Activated CD4-positive, alpha-beta T cell treated with anti-CD3 and anti-CD28 coated beads, Interleukin-2, amount 10 ng/mL, durations not matched to agents 7 days and 5 days (primary cell): ENCODE measurements around the gene ENPP3. TPM values are rescaled to one million over a fixed set of nuclear protein-coding genes. Genes with fewer than 3 reads are reported as not detected.

Source experiments
- CTCF ChIA-PET: fragments of 350-600 bp; sonication (Branson Sonifier 250); formaldehyde crosslinking; loops from one replicate; lab custom pipeline; 2021; ENCODE audit warnings: antibody characterized with exemption; lab: Charles Lee
- POLR2A ChIA-PET: fragments of 350-600 bp; sonication (Branson Sonifier 250); formaldehyde crosslinking; loops from one replicate; lab custom pipeline; 2021; ENCODE audit warnings: antibody characterized with exemption; lab: Charles Lee
- DNase-seq: peaks from one replicate; pipeline ENCODE4 v3.0.0-alpha.2; 2020
- H3K27ac Mint-ChIP-seq: one replicate; pipeline ENCODE4 v1.8.0; 2021; ENCODE audit warnings: mild to moderate bottlenecking, moderate library complexity, mixed read lengths
- H3K27me3 Mint-ChIP-seq: one replicate; pipeline ENCODE4 v1.8.0; 2021; ENCODE audit warnings: mixed read lengths
- H3K36me3 Mint-ChIP-seq: one replicate; pipeline ENCODE4 v1.8.0; 2021; ENCODE audit warnings: low read depth, mixed read lengths
- H3K4me1 Mint-ChIP-seq: one replicate; pipeline ENCODE4 v1.8.0; 2021; ENCODE audit warnings: mixed read lengths
- H3K4me3 Mint-ChIP-seq: one replicate; pipeline ENCODE4 v1.8.0; 2021; ENCODE audit warnings: mild to moderate bottlenecking, moderate library complexity, mixed read lengths
- H3K9me3 Mint-ChIP-seq: one replicate; pipeline ENCODE4 v1.8.0; 2021; ENCODE audit warnings: mixed read lengths
- total RNA-seq, 2 experiments: library from RNA; stranded (reverse); gene quantifications; one replicate each; pipeline ENCODE4 v1.2.3, GENCODE V29; 2021

The ENPP3 gene
- under 1 TPM; 0.19 to 0.35 TPM for total RNA-seq

DNA sequence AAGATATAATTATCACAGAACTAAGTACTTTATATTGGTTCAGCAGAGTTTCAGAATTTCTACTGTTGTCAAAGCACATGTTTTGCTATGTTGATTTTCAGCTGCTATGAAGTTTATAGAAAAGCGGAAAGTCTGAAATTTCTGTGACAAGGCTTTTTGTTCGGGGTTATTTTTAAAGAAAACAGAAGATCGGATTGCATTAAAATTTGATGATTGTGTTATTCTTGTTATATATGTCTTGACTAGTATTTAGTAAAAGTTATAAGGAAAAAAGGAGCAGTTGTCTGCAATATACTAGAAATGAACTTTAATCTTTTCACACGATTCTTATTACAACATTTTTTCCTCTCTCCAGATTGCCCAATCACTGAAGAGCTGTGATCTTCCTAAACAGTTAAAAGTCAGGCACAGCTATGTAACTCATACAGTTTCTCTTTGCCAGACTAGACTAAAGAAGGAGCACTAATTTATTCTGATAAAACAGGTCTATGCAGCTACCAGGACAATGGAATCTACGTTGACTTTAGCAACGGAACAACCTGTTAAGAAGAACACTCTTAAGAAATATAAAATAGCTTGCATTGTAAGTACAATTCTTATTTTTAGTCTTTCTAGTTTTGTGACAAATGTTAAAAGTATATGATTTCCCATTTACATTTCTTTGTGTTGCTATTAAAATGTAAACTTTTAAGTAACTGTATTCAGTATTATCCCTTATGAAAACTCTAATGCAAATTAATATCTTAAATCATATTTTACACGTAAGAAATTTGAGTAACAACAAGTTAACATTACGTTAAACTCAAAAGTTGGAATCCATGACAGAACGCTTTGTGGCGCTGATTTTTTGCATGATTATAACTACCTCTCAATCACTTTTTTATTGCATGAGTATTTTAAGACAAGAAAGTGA lies at the start of gene ENPP3:
ENPP3 (plus strand) TSS at position 423 of the 913 bp plus-strand sequence; CDS start at position 506, 83 bp downstream.
- no peaks in the 10 kb centered on the region for H3K36me3 Mint-ChIP-seq
- no peaks in the 10 kb centered on the region for H3K27me3 Mint-ChIP-seq
- no peak within 1 kb of the TSS for H3K4me3 Mint-ChIP-seq
- H3K4me1 Mint-ChIP-seq = peaks cover 1% of the 10 kb centered on the region
- H3K9me3 Mint-ChIP-seq = no peaks in the 10 kb centered on the region
- no peak within 1 kb of the TSS for H3K27ac Mint-ChIP-seq
- CTCF ChIA-PET = interaction anchor here (5.0 kb wide), 1 partner anchor 8 kb away, joined by 44 read pairs; the partner anchor contains the start of gene MED23
- no peak for DNase-seq
- POLR2A ChIA-PET = no interaction called here

DNA sequence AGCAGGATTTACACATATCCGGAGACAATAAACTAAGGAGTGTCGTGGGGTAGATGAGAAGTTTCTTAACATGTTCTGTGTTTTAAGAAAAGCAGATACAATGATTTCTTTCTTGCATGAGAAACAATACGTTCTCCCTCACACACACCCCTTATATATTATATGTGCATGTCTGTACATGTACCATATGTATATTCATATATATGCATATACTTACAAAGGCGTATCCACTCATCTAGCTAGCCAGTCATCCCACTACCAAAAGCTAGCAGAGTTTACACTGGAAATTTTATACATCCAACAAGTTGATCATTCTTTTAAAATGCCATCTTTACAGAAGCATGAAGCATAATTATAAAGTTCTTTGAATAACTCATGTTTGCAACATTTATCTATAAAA lies 49.2 kb upstream of the ENPP3 start:
- POLR2A ChIA-PET = no interaction called here
- no peaks in the 10 kb centered on the region for H3K4me1 Mint-ChIP-seq
- H3K36me3 Mint-ChIP-seq = peaks cover 30% of the 10 kb centered on the region
- CTCF ChIA-PET = interaction anchor here (1.3 kb wide), 1 partner anchor 12 kb away, joined by 3 read pairs; no protein-coding TSS in a partner anchor
- no peak for DNase-seq
- no peak overlapping the region for H3K4me3 Mint-ChIP-seq
- no peak overlapping the region for H3K27ac Mint-ChIP-seq
- H3K9me3 Mint-ChIP-seq = no peaks in the 10 kb centered on the region
- no peaks in the 10 kb centered on the region for H3K27me3 Mint-ChIP-seq

- H3K9me3 Mint-ChIP-seq = no peaks in the 10 kb centered on the region
- no peaks in the 10 kb centered on the region for H3K4me1 Mint-ChIP-seq
- H3K27me3 Mint-ChIP-seq = no peaks in the 10 kb centered on the region
- peak overlapping the region; percentile 33 for H3K27ac Mint-ChIP-seq
- H3K4me3 Mint-ChIP-seq = no peak overlapping the region
- H3K36me3 Mint-ChIP-seq = peaks cover 33% of the 10 kb centered on the region
- CTCF ChIA-PET = no interaction called here
- POLR2A ChIA-PET = no interaction called here
- DNase-seq = no peak
Observed at GRCh38 chr6:131588643-131589042, 48.5 kb upstream of the ENPP3 start.

GRCh38 chr6:131592935-131593334 lies 44.2 kb upstream of the ENPP3 start:
- no peak overlapping the region for H3K4me3 Mint-ChIP-seq
- ChIA-PET CTCF (interaction anchor here (0.6 kb wide), 1 partner anchor 382 kb away, joined by 4 read pairs; no protein-coding TSS in a partner anchor), POLR2A (no interaction called here)
- no peaks in the 10 kb centered on the region for H3K4me1 Mint-ChIP-seq
- no peaks in the 10 kb centered on the region for H3K9me3 Mint-ChIP-seq
- peaks cover 41% of the 10 kb centered on the region for H3K36me3 Mint-ChIP-seq
- H3K27ac Mint-ChIP-seq = no peak overlapping the region
- no peak for DNase-seq
- H3K27me3 Mint-ChIP-seq = no peaks in the 10 kb centered on the region

DNA sequence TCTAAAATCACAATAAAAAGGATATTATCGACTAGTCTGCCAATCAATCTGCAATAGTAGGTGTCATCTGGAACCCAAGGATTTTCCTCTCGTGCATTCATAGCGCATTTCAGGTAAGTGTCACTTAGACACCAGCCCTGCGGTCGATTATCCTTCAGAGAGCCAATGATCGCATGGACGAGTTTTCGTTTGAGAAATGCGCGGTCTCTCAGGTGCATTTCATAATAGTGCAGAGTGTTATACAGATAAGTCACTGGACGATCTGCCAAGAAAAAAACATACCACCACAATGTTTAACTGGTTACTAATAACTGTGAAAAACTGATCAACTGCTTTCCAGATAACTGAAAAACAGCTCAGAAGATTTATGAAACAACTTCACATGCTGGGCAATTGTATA lies 43.0 kb upstream of the ENPP3 start:
- H3K4me1 Mint-ChIP-seq = no peaks in the 10 kb centered on the region
- no peaks in the 10 kb centered on the region for H3K9me3 Mint-ChIP-seq
- no peaks in the 10 kb centered on the region for H3K27me3 Mint-ChIP-seq
- peaks cover 42% of the 10 kb centered on the region for H3K36me3 Mint-ChIP-seq
- H3K27ac Mint-ChIP-seq = no peak overlapping the region
- DNase-seq = no peak
- ChIA-PET CTCF (no interaction called here), POLR2A (no interaction called here)
- H3K4me3 Mint-ChIP-seq = no peak overlapping the region

GRCh38 chr6:131597446-131597845 lies 39.7 kb upstream of the ENPP3 start:
- Mint-ChIP-seq H3K4me1 (no peaks in the 10 kb centered on the region), H3K27ac (no peak overlapping the region), H3K4me3 (no peak overlapping the region), H3K27me3 (no peaks in the 10 kb centered on the region), H3K36me3 (peaks cover 38% of the 10 kb centered on the region), H3K9me3 (no peaks in the 10 kb centered on the region)
- no peak for DNase-seq
- ChIA-PET POLR2A (no interaction called here), CTCF (interaction anchor here (2.1 kb wide), 1 partner anchor 30 kb away, joined by 10 read pairs; the partner anchor contains the start of gene MED23)

GRCh38 chr6:131600716-131601115 lies 36.4 kb upstream of the ENPP3 start:
- no peak for DNase-seq
- CTCF ChIA-PET = interaction anchor here (1.4 kb wide), 1 partner anchor 28 kb away, joined by 3 read pairs; the partner anchor contains the start of gene MED23
- Mint-ChIP-seq H3K27ac (no peak overlapping the region), H3K9me3 (no peaks in the 10 kb centered on the region), H3K4me1 (no peaks in the 10 kb centered on the region), H3K36me3 (peaks cover 31% of the 10 kb centered on the region), H3K4me3 (no peak overlapping the region), H3K27me3 (no peaks in the 10 kb centered on the region)
- POLR2A ChIA-PET = no interaction called here

- ChIA-PET CTCF (interaction anchor here (0.8 kb wide), 1 partner anchor 16 kb away, joined by 3 read pairs; no protein-coding TSS in a partner anchor), POLR2A (no interaction called here)
- DNase-seq = no peak
- Mint-ChIP-seq H3K9me3 (no peaks in the 10 kb centered on the region), H3K4me3 (no peak overlapping the region), H3K4me1 (no peaks in the 10 kb centered on the region), H3K27me3 (no peaks in the 10 kb centered on the region), H3K27ac (no peak overlapping the region), H3K36me3 (peaks cover 37% of the 10 kb centered on the region)
Observed at GRCh38 chr6:131602781-131603312, 34.3 kb upstream of the ENPP3 start.

GRCh38 chr6:131613296-131613925 lies 23.7 kb upstream of the ENPP3 start:
- Mint-ChIP-seq H3K27ac (no peak overlapping the region), H3K36me3 (peaks cover 46% of the 10 kb centered on the region), H3K4me1 (peaks cover 2% of the 10 kb centered on the region), H3K27me3 (no peaks in the 10 kb centered on the region), H3K4me3 (no peak overlapping the region), H3K9me3 (no peaks in the 10 kb centered on the region)
- ChIA-PET POLR2A (no interaction called here), CTCF (interaction anchor here (1.8 to 3.1 kb wide), 2 partner anchors 14 to 15 kb away, joined by 9 to 12 read pairs; partner anchors contain the start of gene MED23)
- DNase-seq = no peak

DNA sequence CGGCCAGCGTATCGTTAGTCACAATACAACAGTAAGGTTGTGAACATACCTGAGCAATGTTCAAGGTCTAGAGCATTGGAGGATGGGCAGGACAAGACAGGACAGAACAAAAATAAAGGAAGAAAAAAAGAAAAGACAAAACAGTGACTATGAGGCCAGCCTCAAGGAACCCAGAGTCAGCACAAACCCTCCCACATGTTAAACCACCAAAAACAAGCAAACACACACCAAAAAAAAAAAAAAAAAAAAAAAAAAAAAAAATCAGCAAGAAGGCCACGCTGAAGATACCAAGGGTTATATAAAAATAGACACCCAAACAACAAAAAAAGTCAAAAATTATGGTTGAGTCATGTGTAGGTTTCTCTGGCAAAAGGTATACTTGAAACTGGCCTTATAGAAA lies 21.8 kb upstream of the ENPP3 start:
- ChIA-PET POLR2A (no interaction called here), CTCF (interaction anchor here (1.8 kb wide), 1 partner anchor 12 kb away, joined by 9 read pairs; the partner anchor contains the start of gene MED23)
- no peaks in the 10 kb centered on the region for H3K27me3 Mint-ChIP-seq
- peaks cover 51% of the 10 kb centered on the region for H3K36me3 Mint-ChIP-seq
- no peak overlapping the region for H3K4me3 Mint-ChIP-seq
- H3K4me1 Mint-ChIP-seq = peaks cover 2% of the 10 kb centered on the region
- H3K9me3 Mint-ChIP-seq = no peaks in the 10 kb centered on the region
- no peak for DNase-seq
- no peak overlapping the region for H3K27ac Mint-ChIP-seq

DNA sequence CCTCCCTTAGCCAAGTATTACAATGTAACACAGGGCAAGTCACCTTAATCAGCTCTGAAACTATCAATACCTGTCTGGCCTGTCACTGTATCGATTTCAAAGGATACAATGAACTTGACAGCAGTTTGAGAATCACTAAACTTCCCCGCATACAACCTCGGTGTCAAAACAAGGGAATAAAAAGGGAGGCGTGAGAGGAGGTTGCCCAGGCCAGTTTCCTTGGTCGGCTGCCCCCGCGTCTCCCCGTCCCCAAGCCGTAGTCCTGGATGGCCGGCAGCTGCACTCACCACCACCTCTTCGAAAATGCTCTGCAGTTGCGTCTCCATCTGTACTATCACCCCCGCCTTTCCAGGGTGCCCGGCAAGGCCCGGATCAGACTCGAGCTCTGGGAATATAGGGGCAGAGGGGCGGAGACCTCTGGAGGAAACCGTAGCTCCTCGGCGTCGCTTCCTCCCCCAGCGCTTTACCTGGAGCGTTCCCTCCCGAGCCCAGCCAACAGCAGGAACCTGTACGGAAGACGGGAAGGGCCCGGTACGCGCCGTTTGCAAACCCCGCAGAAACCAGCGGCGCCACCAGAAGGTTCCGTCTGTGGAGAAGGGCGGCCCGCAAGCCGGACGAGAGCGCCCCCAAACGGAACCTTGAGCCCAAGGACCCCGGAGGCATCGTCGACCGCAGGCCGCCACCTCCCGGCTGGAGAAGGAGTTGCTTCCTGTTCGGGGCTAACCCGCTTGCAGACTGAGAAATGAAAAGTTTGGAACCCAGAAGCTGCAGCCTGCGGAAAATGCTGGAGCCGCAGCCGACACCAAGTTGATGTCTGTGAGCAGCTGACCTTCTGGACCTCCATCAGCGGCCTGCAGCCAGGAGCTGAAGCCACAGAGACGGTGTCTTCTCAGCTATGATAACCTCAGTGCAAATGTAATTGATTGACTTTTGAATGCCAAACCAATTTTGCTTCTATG lies 9.1 kb upstream of the ENPP3 start, which contains the start of gene MED23:
MED23 (minus strand) TSS at position 519 of the 959 bp plus-strand sequence; CDS start at position 326, 193 bp downstream.
- CTCF ChIA-PET = interaction anchor here (0.6 to 4.0 kb wide), 39 partner anchors 9 to 1424 kb away, joined by 3 to 44 read pairs (median 3); partner anchors contain the start of genes ENPP3 and OR2A4
- H3K27me3 Mint-ChIP-seq = no peaks in the 10 kb centered on the region
- H3K4me3 Mint-ChIP-seq = peak within 1 kb of the TSS; percentile 98
- peaks cover 12% of the 10 kb centered on the region for H3K36me3 Mint-ChIP-seq
- DNase-seq = peak; percentile 93
- no peaks in the 10 kb centered on the region for H3K9me3 Mint-ChIP-seq
- H3K27ac Mint-ChIP-seq = peak within 1 kb of the TSS; percentile 96
- peaks cover 26% of the 10 kb centered on the region for H3K4me1 Mint-ChIP-seq
- POLR2A ChIA-PET = interaction anchor here (0.5 to 0.7 kb wide), 2 partner anchors 68 to 347 kb away, joined by 3 read pairs; no protein-coding TSS in a partner anchor
